ENCODE results near the gene RCOR2.

Gene RCOR2

GRCh38 chr11:63912678-63913077 lies 4.3 kb downstream of the RCOR2 start:
- H3K4me3 ChIP-seq (replicated peaks; ENCODE audit: low read depth, low read length), result no peak overlapping the region
- no peak for TF ChIP-seq CTCF (IDR thresholded peaks at IDR 0.05; ENCODE audit: low read length, missing control alignments)
- DNase-seq (ENCODE audit: low read depth), result no peak

- TF ChIP-seq CTCF (IDR thresholded peaks at IDR 0.05; ENCODE audit: low read length, missing control alignments), result no peak
- H3K4me3 ChIP-seq (replicated peaks; ENCODE audit: low read depth, low read length), result no peak overlapping the region
- no peak for DNase-seq (ENCODE audit: low read depth)
Observed at GRCh38 chr11:63911876-63912275, 5.1 kb downstream of the RCOR2 start.

GRCh38 chr11:63911440-63911839 lies 5.5 kb downstream of the RCOR2 start:
- no peak for TF ChIP-seq CTCF (IDR thresholded peaks at IDR 0.05; ENCODE audit: low read length, missing control alignments)
- no peak for DNase-seq (ENCODE audit: low read depth)
- H3K4me3 ChIP-seq (replicated peaks; ENCODE audit: low read depth, low read length), result no peak overlapping the region

GRCh38 chr11:63910675-63911074 lies 6.3 kb downstream of the RCOR2 start:
- no peak for DNase-seq (ENCODE audit: low read depth)
- no peak overlapping the region for H3K4me3 ChIP-seq (replicated peaks; ENCODE audit: low read depth, low read length)
- TF ChIP-seq CTCF (IDR thresholded peaks at IDR 0.05; ENCODE audit: low read length, missing control alignments), result no peak

GRCh38 chr11:63909591-63910506 lies 7.1 kb downstream of the RCOR2 start:
- TF ChIP-seq CTCF (IDR thresholded peaks at IDR 0.05; ENCODE audit: low read length, missing control alignments), result no peak
- DNase-seq (ENCODE audit: low read depth), result no peak
- H3K4me3 ChIP-seq (replicated peaks; ENCODE audit: low read depth, low read length), result no peak overlapping the region

GRCh38 chr11:63908631-63909401 lies 8.1 kb downstream of the RCOR2 start:
- H3K4me3 ChIP-seq (replicated peaks; ENCODE audit: low read depth, low read length), result no peak overlapping the region
- DNase-seq (ENCODE audit: low read depth), result no peak
- no peak for TF ChIP-seq CTCF (IDR thresholded peaks at IDR 0.05; ENCODE audit: low read length, missing control alignments)
